ENCODE data around the gene PAM16.

The PAM16 gene

GRCh38 chr16:4330277-4330874 lies 20.7 kb downstream of the PAM16 start (continued):
- TF ChIP-seq ZNF112 (tag by site-specific recombination; IDR thresholded peaks at IDR 0.05) (no peak), ZIC2 (tag by site-specific recombination; IDR thresholded peaks at IDR 0.05) (peak; percentile 29; the same call in 1 of the 2 replicates), YY1 (tag by site-specific recombination; IDR thresholded peaks at IDR 0.05) (no peak), ZNF677 (tag by site-specific recombination; IDR thresholded peaks at IDR 0.05) (no peak), ZNF660 (tag by site-specific recombination; IDR thresholded peaks at IDR 0.05) (0 out of 2 replicates have a peak, but pooled peaks have one; percentile 47)

GRCh38 chr16:4328782-4329775 lies 22.0 kb downstream of the PAM16 start:
- H3K9me3 ChIP-seq (ENCODE audit: control insufficient read depth, insufficient read depth, low read depth, low read length), result no peaks in the 10 kb centered on the region
- no peaks in the 10 kb centered on the region for H3K4me1 ChIP-seq (ENCODE audit: control insufficient read depth, insufficient read depth, low read length)
- ChIA-PET CTCF (interaction anchor here (0.5 to 4.1 kb wide), 15 partner anchors 17 to 374 kb away, joined by 3 to 63 read pairs (median 4); no protein-coding TSS in a partner anchor), POLR2A (interaction anchor here (1.5 kb wide), 1 partner anchor 56 kb away, joined by 4 read pairs; no protein-coding TSS in a partner anchor)
- no peak overlapping the region for H3K4me3 ChIP-seq (ENCODE audit: low read depth, low read length)
- peaks cover 0 to 5% of the 10 kb centered on the region in 2 experiments; a peak in 1 of 3 replicates for H3K36me3 ChIP-seq (ENCODE audit: control insufficient read depth in 2 of 2, insufficient read depth in 1 of 2, low read length in 2 of 2)
- no peak overlapping the region for H3K27ac ChIP-seq (ENCODE audit: extremely low read depth, low read depth, low read length)
- TF ChIP-seq ZBTB1 (tag by site-specific recombination; IDR thresholded peaks at IDR 0.05) (no peak), ZNF521 (tag by site-specific recombination; IDR thresholded peaks at IDR 0.05) (no peak), GLIS2 (tag by site-specific recombination; IDR thresholded peaks at IDR 0.05) (0 out of 2 replicates have a peak, but pooled peaks have one; percentile 2)

- ChIA-PET CTCF (interaction anchor here (0.6 to 1.7 kb wide), 7 partner anchors 16 to 128 kb away, joined by 3 to 6 read pairs (median 4); no protein-coding TSS in a partner anchor), POLR2A (interaction anchor here (0.6 kb wide), 1 partner anchor 55 kb away, joined by 4 read pairs; the partner anchor contains the start of gene TFAP4)
- TF ChIP-seq GLIS2 (tag by site-specific recombination; IDR thresholded peaks at IDR 0.05), result peak; percentile 51
- peak; percentile 37; the same call in 1 of the 2 replicates for TF ChIP-seq PRDM10 (tag by site-specific recombination; IDR thresholded peaks at IDR 0.05)
- peak; percentile 77 for TF ChIP-seq GLIS1 (tag by site-specific recombination; IDR thresholded peaks at IDR 0.05)
- no peak for TF ChIP-seq ZNF433 (tag by site-specific recombination; IDR thresholded peaks at IDR 0.05; ENCODE audit: low read depth)
- TF ChIP-seq ZNF114 (tag by site-specific recombination; IDR thresholded peaks at IDR 0.05), result no peak
- no peak overlapping the region for H3K27ac ChIP-seq (ENCODE audit: extremely low read depth, low read depth, low read length)
- H3K4me3 ChIP-seq (ENCODE audit: low read depth, low read length), result no peak overlapping the region
- H3K4me1 ChIP-seq (ENCODE audit: control insufficient read depth, insufficient read depth, low read length), result no peaks in the 10 kb centered on the region
- H3K9me3 ChIP-seq (ENCODE audit: control insufficient read depth, insufficient read depth, low read depth, low read length), result no peaks in the 10 kb centered on the region
- peaks cover 0 to 5% of the 10 kb centered on the region in 2 experiments; a peak in 1 of 3 replicates for H3K36me3 ChIP-seq (ENCODE audit: control insufficient read depth in 2 of 2, insufficient read depth in 1 of 2, low read length in 2 of 2)
Observed at GRCh38 chr16:4328046-4328781, 22.9 kb downstream of the PAM16 start.
